OCI-LY1 (cell line): ENCODE measurements around the gene AP2A2.

ENCODE experiments used
- H2AFZ ChIP-seq: fragments of 200-600 bp; sonication (generic), shearing (Covaris generic); 2 replicates; pipeline ENCODE4 v1.6.0; 2014; ENCODE audit warnings: antibody characterized with exemption, mild to moderate bottlenecking, low read length
- H3F3A ChIP-seq: fragments of 200-600 bp; sonication (generic), shearing (Covaris generic); 2 replicates; pipeline ENCODE4 v1.6.0; 2014; ENCODE audit warnings: mild to moderate bottlenecking, antibody characterized with exemption, low read length, moderate library complexity; ENCODE audit not compliant: insufficient read depth
- H3K27ac ChIP-seq: fragments of 200-600 bp; sonication (generic); 2 replicates; pipeline ENCODE4 v1.5.1; 2014; ENCODE audit warnings: low read length, mixed run types, mild to moderate bottlenecking, low read depth; ENCODE audit not compliant: poor library complexity, severe bottlenecking
- H3K27me3 ChIP-seq: fragments of 200-600 bp; sonication (generic); 2 replicates; pipeline ENCODE4 v1.6.0; 2014; ENCODE audit warnings: antibody characterized with exemption, mild to moderate bottlenecking, low read length, moderate library complexity; ENCODE audit not compliant: insufficient read depth
- H3K36me3 ChIP-seq: fragments of 200-600 bp; sonication (generic); 2 replicates; pipeline ENCODE4 v1.6.1; 2014; ENCODE audit warnings: mild to moderate bottlenecking, antibody characterized with exemption, low read length, moderate library complexity, mixed read lengths; ENCODE audit not compliant: insufficient read depth
- H3K4me1 ChIP-seq: fragments of 200-600 bp; sonication (generic); 2 replicates; pipeline ENCODE4 v1.5.1; 2014; ENCODE audit warnings: mild to moderate bottlenecking, low read length, moderate library complexity; ENCODE audit not compliant: insufficient read depth, severe bottlenecking
- H3K4me2 ChIP-seq: fragments of 200-600 bp; sonication (generic), shearing (Covaris generic); 2 replicates; pipeline ENCODE4 v1.6.1; 2014; ENCODE audit warnings: low read length
- H3K4me3 ChIP-seq: fragments of 200-600 bp; sonication (generic); 2 replicates; pipeline ENCODE4 v1.5.1; 2014; ENCODE audit warnings: low read length, low read depth, mild to moderate bottlenecking, mixed read lengths; ENCODE audit not compliant: poor library complexity, severe bottlenecking
- H3K79me2 ChIP-seq: fragments of 200-600 bp; shearing (Covaris generic); 2 replicates; pipeline ENCODE4 v1.6.1; 2016; ENCODE audit warnings: mixed run types, low read length, mixed read lengths; ENCODE audit not compliant: insufficient read depth
- H3K9ac ChIP-seq: fragments of 200-600 bp; sonication (generic), shearing (Covaris generic); 2 replicates; pipeline ENCODE4 v1.6.1; 2014; ENCODE audit warnings: mild to moderate bottlenecking, low read length, mixed read lengths
- H3K9me2 ChIP-seq: fragments of 200-600 bp; sonication (generic), shearing (Covaris generic); 2 replicates; pipeline ENCODE4 v1.6.1; 2014; ENCODE audit warnings: low read depth, mild to moderate bottlenecking, low read length, mixed read lengths
- H3K9me3 ChIP-seq: fragments of 200-600 bp; shearing (Covaris generic); 2 replicates; pipeline ENCODE4 v1.6.1; 2014; ENCODE audit warnings: low read length, mixed read lengths
- H4K20me1 ChIP-seq: fragments of 200-600 bp; sonication (generic), shearing (Covaris generic); 2 replicates; pipeline ENCODE4 v1.6.0; 2016; ENCODE audit warnings: mild to moderate bottlenecking, low read length; ENCODE audit not compliant: insufficient read depth
- CTCF ChIP-seq: fragments of 200-600 bp; sonication (generic), shearing (Covaris generic); IDR thresholded peaks from 2 replicates; pipeline ENCODE4 v1.5.1; 2017; ENCODE audit warnings: mild to moderate bottlenecking, antibody characterized with exemption, low read length, moderate library complexity, mixed read lengths
- EZH2 ChIP-seq: fragments of 200-600 bp; sonication (generic), shearing (Covaris generic); IDR thresholded peaks from 2 replicates; pipeline ENCODE4 v1.8.0; 2017; ENCODE audit warnings: borderline replicate concordance, mixed run types, mild to moderate bottlenecking, antibody characterized with exemption, low read length, moderate library complexity, mixed read lengths

AP2A2 gene

DNA sequence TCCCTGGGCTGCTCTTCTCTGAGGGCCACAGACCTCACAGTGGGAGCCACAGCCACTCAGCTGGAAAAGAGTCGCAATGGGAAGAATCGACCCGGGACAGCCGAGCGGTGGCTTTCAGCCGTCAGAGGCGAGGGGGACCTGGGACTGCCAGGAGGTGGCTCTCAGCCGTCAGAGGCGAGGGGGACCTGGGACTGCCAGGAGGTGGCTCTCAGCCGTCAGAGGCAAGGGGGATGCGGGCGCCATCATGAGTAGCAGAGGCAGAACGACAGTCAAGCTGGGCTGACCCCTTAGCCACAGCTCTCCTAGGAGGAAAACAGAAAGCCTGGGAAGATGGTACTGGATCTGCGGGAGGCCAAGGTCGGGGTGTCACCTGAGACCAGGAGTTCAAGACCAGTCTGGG is 134.1 kb downstream of the AP2A2 start:
- Histone ChIP-seq H3K79me2 (no peaks in the 10 kb centered on the region), H2AFZ (no peak overlapping the region), H3K4me2 (no peak overlapping the region), H3K27me3 (no peaks in the 10 kb centered on the region; the same call in 1 of the 2 replicates), H3K27ac (no peak overlapping the region), H3K4me1 (no peaks in the 10 kb centered on the region), H3K9ac (no peak overlapping the region), H3K9me2 (no peaks in the 10 kb centered on the region), H3F3A (no peaks in the 10 kb centered on the region), H3K9me3 (no peaks in the 10 kb centered on the region), H4K20me1 (no peaks in the 10 kb centered on the region), H3K36me3 (no peaks in the 10 kb centered on the region; the same call in 1 of the 2 replicates), H3K4me3 (no peak overlapping the region)
- TF ChIP-seq CTCF (no peak), EZH2 (no peak)

DNA sequence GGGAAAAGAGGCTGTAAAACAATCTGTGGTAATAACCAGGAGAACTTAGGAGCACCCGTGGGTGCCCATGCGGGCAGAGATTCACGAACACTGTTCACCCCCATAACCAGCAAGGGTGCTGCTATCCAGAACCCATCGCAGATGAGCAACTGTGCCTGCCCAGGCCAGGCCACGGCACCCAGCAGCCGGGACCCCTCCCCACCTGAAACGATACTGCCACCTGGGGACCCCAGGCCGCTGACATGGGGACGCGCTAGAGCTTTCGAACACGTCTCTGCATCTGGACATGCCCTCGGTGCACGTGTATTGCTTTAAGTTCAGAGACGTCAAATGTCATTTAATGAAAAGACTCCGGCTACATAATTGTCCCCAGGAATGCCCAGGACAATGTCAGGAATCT is 134.7 kb downstream of the AP2A2 start:
- Histone ChIP-seq H4K20me1 (no peaks in the 10 kb centered on the region), H3K4me2 (no peak overlapping the region), H3K27me3 (no peaks in the 10 kb centered on the region; the same call in 1 of the 2 replicates), H3K79me2 (no peaks in the 10 kb centered on the region), H2AFZ (no peak overlapping the region), H3K9me3 (no peaks in the 10 kb centered on the region), H3K4me1 (no peaks in the 10 kb centered on the region), H3K9ac (no peak overlapping the region), H3K9me2 (no peaks in the 10 kb centered on the region), H3F3A (no peaks in the 10 kb centered on the region), H3K27ac (no peak overlapping the region), H3K36me3 (no peaks in the 10 kb centered on the region; the same call in 1 of the 2 replicates), H3K4me3 (no peak overlapping the region)
- TF ChIP-seq EZH2 (no peak), CTCF (no peak)

GRCh38 chr11:1060852-1061616 is 135.4 kb downstream of the AP2A2 start:
- H3K36me3 ChIP-seq = no peaks in the 10 kb centered on the region; the same call in 1 of the 2 replicates
- TF ChIP-seq CTCF (no peak), EZH2 (no peak)
- no peak overlapping the region for H3K27ac ChIP-seq
- no peak overlapping the region for H3K4me2 ChIP-seq
- no peak overlapping the region for H3K4me3 ChIP-seq
- H3K9me2 ChIP-seq = no peaks in the 10 kb centered on the region
- no peak overlapping the region for H2AFZ ChIP-seq
- H3F3A ChIP-seq = no peaks in the 10 kb centered on the region
- no peaks in the 10 kb centered on the region for H3K79me2 ChIP-seq
- H3K9me3 ChIP-seq = no peaks in the 10 kb centered on the region
- H3K4me1 ChIP-seq = no peaks in the 10 kb centered on the region
- H3K9ac ChIP-seq = no peak overlapping the region
- H4K20me1 ChIP-seq = no peaks in the 10 kb centered on the region
- H3K27me3 ChIP-seq = peaks cover 4% of the 10 kb centered on the region; the same call in 1 of the 2 replicates
